Kidney (tissue), 14 donors: ENCODE measurements around the gene BNC2. TPM values are rescaled to one million over a fixed set of nuclear protein-coding genes. Genes with fewer than 3 reads are reported as not detected.

ENCODE experiments used
- DNase-seq, 5 donors: peaks; one replicate each; pipeline ENCODE4 v3.0.0-alpha.2; 2013 to 2020
- FAIRE-seq: peaks from 2 replicates; lab custom pipeline; 2012; peaks lifted over from hg19 to GRCh38; lab: Jason Lieb, UNC
- H3K27ac ChIP-seq, 2 donors: one replicate each; pipeline ENCODE4 v1.7.0; 2013; ENCODE audit warnings: low read depth in 2 of 2, low read length in 2 of 2, inconsistent platforms in 1 of 2
- H3K27me3 ChIP-seq: one replicate; pipeline ENCODE4 v1.7.1; 2013; ENCODE audit warnings: low read length, inconsistent platforms; ENCODE audit not compliant: control insufficient read depth, insufficient read depth
- H3K36me3 ChIP-seq, 3 donors: one replicate each; pipeline versions ENCODE4 v1.7.0 to v1.7.1; 2013; ENCODE audit warnings: low read length in 3 of 3, control low read depth in 1 of 3, inconsistent platforms in 1 of 3; ENCODE audit not compliant: insufficient read depth in 3 of 3, control insufficient read depth in 2 of 3
- H3K4me1 ChIP-seq, 3 donors: one replicate each; pipeline versions ENCODE4 v1.7.0 to v1.7.1; 2013; ENCODE audit warnings: low read length in 3 of 3, inconsistent platforms in 1 of 3, low read depth in 1 of 3; ENCODE audit not compliant: control insufficient read depth in 2 of 3, insufficient read depth in 2 of 3
- H3K4me3 ChIP-seq, 3 donors: one replicate each; pipeline versions ENCODE4 v1.7.0 to v1.8.1; 2013; ENCODE audit warnings: low read length in 3 of 3, control low read depth in 1 of 3, inconsistent platforms in 1 of 3
- H3K9ac ChIP-seq, 3 donors: one replicate each; pipeline versions ENCODE4 v1.7.0 to v1.7.1; 2013; ENCODE audit warnings: low read length in 3 of 3, control low read depth in 1 of 3, inconsistent platforms in 1 of 3
- H3K9me3 ChIP-seq, 3 donors: one replicate each; pipeline versions ENCODE4 v1.7.0 to v1.7.1; 2013; ENCODE audit warnings: low read length in 3 of 3, control low read depth in 1 of 3, inconsistent platforms in 1 of 3; ENCODE audit not compliant: control insufficient read depth in 2 of 3, insufficient read depth in 1 of 3
- CTCF ChIP-seq: IDR thresholded peaks from 3 replicates; pipeline ENCODE4 v1.5.1; 2012; ENCODE audit warnings: mild to moderate bottlenecking, moderate library complexity, borderline replicate concordance; ENCODE audit not compliant: insufficient read depth; ENCODE audit errors: extremely low read depth
- intact Hi-C: fragments of 100-400 bp; cut with DNase I; formaldehyde crosslinking; loops from one replicate; pipeline ENCODE4 v1.11.1; 2022
- polyA plus RNA-seq: library from polyadenylated mRNA; stranded (reverse); fragments of 350-450 nt; fragmentation: Illumina TruSeq; extraction: RNeasy Lipid Tissue Mini Kit (QIAGEN cat#74804); gene quantifications from one replicate; pipeline ENCODE4 v1.2.3, GENCODE V29; 2014; ENCODE audit warnings: low read depth, low replicate concordance; ENCODE audit not compliant: insufficient read depth
- total RNA-seq: library from RNA; stranded (reverse); fragmentation: NEBNext Ultra II Directional; extraction: Animal tissue kit (Norgen Biotek cat#: 25700); gene quantifications from one replicate; pipeline ENCODE4 v1.2.1, GENCODE V29; 2021
- donor health status: control.
- donor health status: control.
- donor health status: control.
- donor health status: control.
- donor health status: control.
- donor health status: DM: yes; HTN: yes; CAD: no.
- donor health status: Normal renal cell carcinoma (clear cell type).

BNC2 gene
- total and polyA plus RNA-seq, 2 donors from 2014 or later: 5.4 to 37.9 TPM

GRCh38 chr9:16659096-16659495, 211.4 kb downstream of the BNC2 start:
- no peak overlapping the region for H3K4me3 ChIP-seq
- intact Hi-C loops: no loop called here
- DNase-seq (no peak), FAIRE-seq (no peak)
- no peak overlapping the region for H3K27ac ChIP-seq
- H3K9ac ChIP-seq: no peak overlapping the region
- H3K36me3 ChIP-seq: no peaks in the 10 kb centered on the region
- no peak for TF ChIP-seq CTCF
- no peaks in the 10 kb centered on the region for H3K27me3 ChIP-seq
- peaks cover 0 to 5% (median 0%) of the 10 kb centered on the region in 3 donors for H3K4me1 ChIP-seq
- H3K9me3 ChIP-seq: no peaks in the 10 kb centered on the region

GRCh38 chr9:16656432-16657169, 213.9 kb downstream of the BNC2 start:
- DNase-seq: no peak
- H3K9me3 ChIP-seq: no peaks in the 10 kb centered on the region
- no peaks in the 10 kb centered on the region for H3K36me3 ChIP-seq
- no peak overlapping the region for H3K9ac ChIP-seq
- H3K27me3 ChIP-seq: no peaks in the 10 kb centered on the region
- no peak for TF ChIP-seq CTCF
- FAIRE-seq: no peak
- intact Hi-C loops: no loop called here
- H3K27ac ChIP-seq: no peak overlapping the region
- no peak overlapping the region for H3K4me3 ChIP-seq
- peaks cover 0 to 3% (median 0%) of the 10 kb centered on the region in 3 donors for H3K4me1 ChIP-seq

GRCh38 chr9:16654596-16655126, 215.8 kb downstream of the BNC2 start:
- no peak overlapping the region for H3K27ac ChIP-seq
- H3K36me3 ChIP-seq: no peaks in the 10 kb centered on the region
- H3K9me3 ChIP-seq: no peaks in the 10 kb centered on the region
- no peak overlapping the region for H3K9ac ChIP-seq
- TF ChIP-seq CTCF: no peak
- H3K27me3 ChIP-seq: no peaks in the 10 kb centered on the region
- DNase-seq: no peak
- FAIRE-seq: no peak
- H3K4me1 ChIP-seq: peaks cover 0 to 6% (median 0%) of the 10 kb centered on the region in 3 donors
- intact Hi-C loops: no loop called here
- no peak overlapping the region for H3K4me3 ChIP-seq
